Mammary epithelial cell (primary cell): ENCODE data around the gene PHEX.

ENCODE experiments used
- EZH2 ChIP-seq: IDR thresholded peaks from 2 replicates; pipeline ENCODE4 v1.6.1; 2012; ENCODE audit warnings: low read length, inconsistent platforms, borderline replicate concordance
- TF ChIP-seq, protein P1 (sequence below), 2 donors: IDR thresholded peaks in 1 of 2; conservative IDR thresholded peaks in 1 of 2; 2 replicates each; pipeline ENCODE4 v1.5.1; 2011 to 2012; ENCODE audit warnings: inconsistent platforms in 2 of 2, low read length in 2 of 2, mild to moderate bottlenecking in 2 of 2, control low read depth in 1 of 2, low read depth in 1 of 2; ENCODE audit not compliant: insufficient read depth in 1 of 2; ENCODE audit errors: extremely low read depth in 1 of 2

DNA sequence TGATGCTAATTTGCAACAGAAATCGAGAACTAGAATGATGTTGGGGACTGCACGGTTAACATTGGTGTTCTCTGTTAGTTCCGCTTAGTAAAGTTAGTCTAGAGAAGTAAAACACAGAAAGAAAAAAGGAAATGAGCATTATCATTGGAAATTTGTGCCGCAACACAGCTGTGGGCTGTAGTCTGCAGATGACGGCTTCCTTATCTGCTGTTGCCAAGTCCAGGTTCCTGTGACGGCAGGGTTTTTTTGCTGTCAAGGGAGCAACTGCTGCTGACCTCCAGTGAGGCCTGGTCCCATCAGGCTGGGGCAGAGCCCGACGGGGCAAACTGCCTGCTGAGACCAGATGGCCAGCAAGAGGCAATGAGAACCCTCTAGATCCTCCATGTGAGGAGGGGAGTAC lies 38.9 kb upstream of the PHEX start:
- TF ChIP-seq, protein P1, sequence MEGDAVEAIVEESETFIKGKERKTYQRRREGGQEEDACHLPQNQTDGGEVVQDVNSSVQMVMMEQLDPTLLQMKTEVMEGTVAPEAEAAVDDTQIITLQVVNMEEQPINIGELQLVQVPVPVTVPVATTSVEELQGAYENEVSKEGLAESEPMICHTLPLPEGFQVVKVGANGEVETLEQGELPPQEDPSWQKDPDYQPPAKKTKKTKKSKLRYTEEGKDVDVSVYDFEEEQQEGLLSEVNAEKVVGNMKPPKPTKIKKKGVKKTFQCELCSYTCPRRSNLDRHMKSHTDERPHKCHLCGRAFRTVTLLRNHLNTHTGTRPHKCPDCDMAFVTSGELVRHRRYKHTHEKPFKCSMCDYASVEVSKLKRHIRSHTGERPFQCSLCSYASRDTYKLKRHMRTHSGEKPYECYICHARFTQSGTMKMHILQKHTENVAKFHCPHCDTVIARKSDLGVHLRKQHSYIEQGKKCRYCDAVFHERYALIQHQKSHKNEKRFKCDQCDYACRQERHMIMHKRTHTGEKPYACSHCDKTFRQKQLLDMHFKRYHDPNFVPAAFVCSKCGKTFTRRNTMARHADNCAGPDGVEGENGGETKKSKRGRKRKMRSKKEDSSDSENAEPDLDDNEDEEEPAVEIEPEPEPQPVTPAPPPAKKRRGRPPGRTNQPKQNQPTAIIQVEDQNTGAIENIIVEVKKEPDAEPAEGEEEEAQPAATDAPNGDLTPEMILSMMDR (conservative IDR thresholded peaks at IDR 0.05 in 1 of 2, IDR thresholded peaks at IDR 0.05 in 1 of 2; ENCODE audit: extremely low read depth in 1 of 2, insufficient read depth in 1 of 2, low read depth in 1 of 2, low read length in 2 of 2), result no peak
- TF ChIP-seq EZH2, result no peak
